Suprapubic skin (tissue), 4 donors: Measurements from ENCODE around the gene SLC4A1AP. TPM values are rescaled to one million over a fixed set of nuclear protein-coding genes. Genes with fewer than 3 reads are reported as not detected.
A peak's percentile ranks its signal among the peaks of the same experiment; 100 is the strongest.

Experiments used
- DNase-seq, 2 donors: peaks; one replicate each; pipeline ENCODE4 v3.0.0-alpha.2; 2019; ENCODE audit warnings: low spot score in 2 of 2
- H3K27ac ChIP-seq: fragments of 200-600 bp; sonication (generic); one replicate; pipeline ENCODE4 v1.5.1; 2019
- H3K27me3 ChIP-seq: fragments of 200-600 bp; sonication (generic); one replicate; pipeline ENCODE4 v1.5.1; 2019
- H3K36me3 ChIP-seq: fragments of 200-600 bp; sonication (generic); one replicate; pipeline ENCODE4 v1.5.1; 2019
- H3K4me1 ChIP-seq: fragments of 200-600 bp; sonication (generic); one replicate; pipeline ENCODE4 v1.5.1; 2019
- H3K4me3 ChIP-seq: fragments of 200-600 bp; sonication (generic); one replicate; pipeline ENCODE4 v1.5.1; 2019; ENCODE audit warnings: mild to moderate bottlenecking
- H3K9me3 ChIP-seq: fragments of 200-600 bp; sonication (generic); one replicate; pipeline ENCODE4 v1.5.1; 2019
- CTCF ChIP-seq, 2 donors: fragments of 200-600 bp in 1 of 2; fragments of 450-650 bp in 1 of 2; sonication (generic) in 1 of 2; IDR thresholded peaks; one replicate each; pipeline ENCODE4 v1.5.1; 2016 to 2019; ENCODE audit warnings: antibody characterized with exemption in 2 of 2, mild to moderate bottlenecking in 1 of 2, moderate library complexity in 1 of 2
- EP300 ChIP-seq: sonication (generic); formaldehyde crosslinking; IDR thresholded peaks from one replicate; pipeline ENCODE4 v1.6.1; 2017; ENCODE audit warnings: antibody characterized with exemption
- POLR2A ChIP-seq, 2 donors: fragments of 450-650 bp; IDR thresholded peaks; one replicate each; pipeline ENCODE4 v1.6.1; 2017; ENCODE audit warnings: antibody characterized with exemption in 2 of 2, mild to moderate bottlenecking in 2 of 2, moderate library complexity in 2 of 2
- POLR2AphosphoS5 ChIP-seq, 3 donors: sonication (generic); formaldehyde crosslinking; IDR thresholded peaks; one replicate each; pipeline ENCODE4 v1.6.1; 2017; ENCODE audit warnings: antibody characterized with exemption in 3 of 3
- WGBS: methylation state at CpG from one replicate; pipeline ENCODE4 v1.1.5; 2018; 5-methylcytosine and 5-hydroxymethylcytosine counted together
- total RNA-seq, 4 donors: library from RNA; depleted of rRNA; stranded (reverse); fragments of >200 nt; gene quantifications; one replicate each; pipeline ENCODE4 v1.1.0, GENCODE V29; 2016

The SLC4A1AP gene
- total RNA-seq, 4 donors from 2014 or later = 15.1 to 25.3 (median 20.7) TPM

- H3K36me3 ChIP-seq = no peaks in the 10 kb centered on the region
- TF ChIP-seq EP300 = no peak
- no peak for TF ChIP-seq POLR2A (IDR thresholded peaks at IDR 0.05)
- TF ChIP-seq CTCF (IDR thresholded peaks at IDR 0.05) = peak; percentile 83 to 93
- TF ChIP-seq POLR2AphosphoS5 (IDR thresholded peaks at IDR 0.05) = peak in 1 of 3 donors; percentile 19
- H3K27me3 ChIP-seq = no peaks in the 10 kb centered on the region
- peaks cover 58% of the 10 kb centered on the region for H3K4me1 ChIP-seq
- WGBS = 28% methylated on average over 9 of the region's 9 CpGs
- no peak overlapping the region for H3K27ac ChIP-seq
- DNase-seq = peak; percentile 91
- no peak overlapping the region for H3K4me3 ChIP-seq
- H3K9me3 ChIP-seq = no peaks in the 10 kb centered on the region
Measured at GRCh38 chr2:27703638-27704341, 40.1 kb downstream of the SLC4A1AP start.

- H3K27me3 ChIP-seq = no peaks in the 10 kb centered on the region
- DNase-seq = no peak
- H3K36me3 ChIP-seq = no peaks in the 10 kb centered on the region
- no peak overlapping the region for H3K4me3 ChIP-seq
- H3K27ac ChIP-seq = no peak overlapping the region
- no peaks in the 10 kb centered on the region for H3K9me3 ChIP-seq
- peaks cover 58% of the 10 kb centered on the region for H3K4me1 ChIP-seq
- whole genome bisulfite sequencing = 81% methylated on average over 5 of the region's 5 CpGs
- TF ChIP-seq POLR2AphosphoS5 (IDR thresholded peaks at IDR 0.05) (no peak), CTCF (IDR thresholded peaks at IDR 0.05) (no peak), EP300 (no peak)
Measured at GRCh38 chr2:27704342-27704876, 40.7 kb downstream of the SLC4A1AP start.

- no peaks in the 10 kb centered on the region for H3K27me3 ChIP-seq
Measured at GRCh38 chr2:27705851-27706622, 42.3 kb downstream of the SLC4A1AP start.

GRCh38 chr2:27707462-27708256 is 44.0 kb downstream of the SLC4A1AP start:
- Histone ChIP-seq H3K4me1 (peaks cover 56% of the 10 kb centered on the region), H3K27me3 (no peaks in the 10 kb centered on the region), H3K9me3 (no peaks in the 10 kb centered on the region), H3K27ac (peak overlapping the region; percentile 90), H3K36me3 (no peaks in the 10 kb centered on the region), H3K4me3 (no peak overlapping the region)
- 71% methylated on average over 9 of the region's 9 CpGs for WGBS
- TF ChIP-seq POLR2A (IDR thresholded peaks at IDR 0.05) (no peak), CTCF (IDR thresholded peaks at IDR 0.05) (no peak), EP300 (peak; percentile 36), POLR2AphosphoS5 (IDR thresholded peaks at IDR 0.05) (peak in 1 of 3 donors; percentile 29)
- no peak for DNase-seq

More at GRCh38 chr2:27705851-27706622, 42.3 kb downstream of the SLC4A1AP start:
- TF ChIP-seq CTCF (IDR thresholded peaks at IDR 0.05) (no peak), POLR2A (IDR thresholded peaks at IDR 0.05) (no peak), EP300 (peak; percentile 89), POLR2AphosphoS5 (IDR thresholded peaks at IDR 0.05) (peak in 2 of 3 donors; percentile 4 to 79)
- peaks cover 58% of the 10 kb centered on the region for H3K4me1 ChIP-seq
- 15% methylated on average over 4 of the region's 4 CpGs for WGBS
- DNase-seq = peak in 1 of 2 donors; percentile 84
- no peaks in the 10 kb centered on the region for H3K9me3 ChIP-seq
- peak overlapping the region; percentile 90 for H3K27ac ChIP-seq
- no peak overlapping the region for H3K4me3 ChIP-seq
- no peaks in the 10 kb centered on the region for H3K36me3 ChIP-seq
